Measurements from ENCODE around the gene GALE.
A peak's percentile ranks its signal among the peaks of the same experiment; 100 is the strongest.

GALE gene

DNA sequence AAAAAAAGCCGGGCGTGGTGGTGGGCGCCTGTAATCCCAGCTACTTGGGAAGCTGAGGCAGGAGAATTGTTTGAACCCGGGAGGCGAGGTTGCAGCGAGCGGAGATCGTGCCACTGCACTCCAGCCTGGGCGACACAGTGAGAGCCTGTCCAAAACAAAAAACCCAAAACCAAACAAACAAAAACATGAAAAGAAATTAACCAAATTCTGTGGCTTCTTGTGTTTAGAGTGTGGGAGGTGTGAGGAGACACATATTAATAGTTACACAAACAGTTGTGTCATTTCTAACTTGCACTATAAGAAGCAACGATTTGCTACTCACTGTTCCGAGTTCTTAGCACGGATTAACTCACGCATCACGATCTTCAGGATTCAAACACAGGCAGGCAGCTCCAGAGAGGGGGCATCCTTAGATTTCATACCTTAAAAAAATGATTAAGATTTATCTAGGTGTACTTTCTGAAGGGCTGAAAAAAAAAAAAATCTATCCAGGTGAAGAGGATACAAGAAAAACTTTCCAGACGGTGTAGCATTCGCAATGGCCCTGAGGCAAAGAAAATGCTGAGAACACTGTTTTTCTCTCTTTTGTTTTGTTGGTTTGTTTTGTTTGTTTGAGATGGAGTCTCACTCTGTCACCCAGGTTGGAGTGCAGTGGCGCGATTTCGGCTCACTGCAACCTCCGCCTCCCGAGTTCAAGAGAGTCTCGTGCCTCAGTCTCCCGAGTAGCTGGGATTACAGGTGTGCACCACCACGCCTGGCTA, 25.4 kb upstream of the GALE start:
- no peaks in the 10 kb centered on the region for H3K4me1 ChIP-seq (ENCODE audit: control insufficient read depth, low read depth, low read length)
- H3K9ac ChIP-seq (ENCODE audit: low read length): peak overlapping the region; percentile 86
- no peak overlapping the region for H3K27ac ChIP-seq (ENCODE audit: low read length)
- peak overlapping the region; percentile 88 for H3K4me3 ChIP-seq (ENCODE audit: low read length)
- H3K9me3 ChIP-seq (ENCODE audit: control insufficient read depth, low read depth, low read length): no peaks in the 10 kb centered on the region
- H3K27me3 ChIP-seq (ENCODE audit: control insufficient read depth, insufficient read depth, low read length): no peaks in the 10 kb centered on the region
- no peaks in the 10 kb centered on the region for H3K36me3 ChIP-seq (ENCODE audit: control insufficient read depth, low read depth, low read length)

DNA sequence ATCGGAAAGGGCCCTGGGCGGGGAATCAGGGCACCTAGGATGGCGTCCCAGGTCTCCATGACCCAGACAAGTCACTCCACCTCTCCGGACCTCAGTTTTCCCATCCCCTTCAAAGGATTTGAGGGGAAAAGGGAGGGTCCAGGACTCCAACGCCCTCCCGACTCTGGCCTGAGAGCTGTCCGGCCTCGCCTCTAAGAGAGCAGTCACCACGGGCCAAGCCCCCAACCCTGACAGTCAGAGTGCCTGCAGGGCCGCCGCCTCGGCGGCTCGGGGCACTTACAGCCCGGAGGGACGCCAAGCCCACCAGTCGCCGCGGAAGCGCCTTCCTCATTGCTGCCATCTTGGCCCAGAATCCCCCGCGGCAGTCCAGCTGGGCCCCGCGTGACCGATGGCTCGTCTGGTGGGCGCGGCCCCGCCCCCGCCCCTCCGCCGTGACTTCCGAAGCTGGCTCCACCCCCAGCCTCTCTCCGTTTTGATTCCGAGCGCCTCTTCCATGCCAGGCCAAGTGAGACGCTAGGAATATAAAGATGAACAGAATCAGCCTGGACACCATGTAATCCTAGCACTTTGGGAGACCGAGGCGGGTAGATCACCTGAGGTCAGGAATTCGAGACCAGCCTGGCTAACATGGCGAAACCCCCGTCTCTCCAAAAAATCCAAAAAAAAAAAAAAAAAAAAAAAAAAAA, 24.7 kb upstream of the GALE start, which contains the start of gene HMGCL:
HMGCL (minus strand) TSS at position 354 of the 686 bp plus-strand sequence; CDS start at position 340, 14 bp downstream.
- Histone ChIP-seq H3K27me3 (ENCODE audit: control insufficient read depth, insufficient read depth, low read length) (no peaks in the 10 kb centered on the region), H3K9ac (ENCODE audit: low read length) (peak within 1 kb of the TSS; percentile 86), H3K4me3 (ENCODE audit: low read length) (peak within 1 kb of the TSS; percentile 88), H3K27ac (ENCODE audit: low read length) (peak within 1 kb of the TSS; percentile 61), H3K36me3 (ENCODE audit: control insufficient read depth, low read depth, low read length) (no peaks in the 10 kb centered on the region), H3K4me1 (ENCODE audit: control insufficient read depth, low read depth, low read length) (no peaks in the 10 kb centered on the region), H3K9me3 (ENCODE audit: control insufficient read depth, low read depth, low read length) (no peaks in the 10 kb centered on the region)

GRCh38 chr1:23824711-23825075, 24.1 kb upstream of the GALE start:
- Histone ChIP-seq H3K36me3 (ENCODE audit: control insufficient read depth, low read depth, low read length) (no peaks in the 10 kb centered on the region), H3K9ac (ENCODE audit: low read length) (peak overlapping the region; percentile 86), H3K9me3 (ENCODE audit: control insufficient read depth, low read depth, low read length) (no peaks in the 10 kb centered on the region), H3K27me3 (ENCODE audit: control insufficient read depth, insufficient read depth, low read length) (no peaks in the 10 kb centered on the region), H3K27ac (ENCODE audit: low read length) (peak overlapping the region; percentile 61), H3K4me3 (ENCODE audit: low read length) (peak overlapping the region; percentile 88), H3K4me1 (ENCODE audit: control insufficient read depth, low read depth, low read length) (no peaks in the 10 kb centered on the region)

DNA sequence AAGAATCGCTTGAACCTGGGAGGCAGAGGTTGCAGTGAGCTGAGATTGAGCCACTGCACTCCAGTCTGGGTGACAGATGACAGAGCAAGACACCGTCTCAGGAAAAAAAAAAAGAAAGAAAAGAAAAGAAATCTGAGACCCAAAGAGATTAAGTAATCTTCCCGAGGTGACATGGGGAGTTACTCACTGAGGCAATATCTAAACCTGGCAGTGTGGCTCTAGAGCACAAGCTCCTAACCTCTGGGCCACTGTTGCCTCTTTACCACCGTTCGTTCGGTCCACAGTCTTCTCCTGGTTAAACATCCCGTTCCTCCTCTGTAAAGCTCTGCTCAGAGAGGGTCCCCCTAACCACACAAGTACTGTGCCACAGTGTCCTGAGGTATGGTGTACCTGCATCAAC, 23.2 kb upstream of the GALE start:
- Histone ChIP-seq H3K27ac (ENCODE audit: low read length) (no peak overlapping the region), H3K36me3 (ENCODE audit: control insufficient read depth, low read depth, low read length) (no peaks in the 10 kb centered on the region), H3K27me3 (ENCODE audit: control insufficient read depth, insufficient read depth, low read length) (no peaks in the 10 kb centered on the region), H3K4me3 (ENCODE audit: low read length) (no peak overlapping the region), H3K9me3 (ENCODE audit: control insufficient read depth, low read depth, low read length) (no peaks in the 10 kb centered on the region), H3K9ac (ENCODE audit: low read length) (no peak overlapping the region), H3K4me1 (ENCODE audit: control insufficient read depth, low read depth, low read length) (no peaks in the 10 kb centered on the region)

- H3K9me3 ChIP-seq (ENCODE audit: control insufficient read depth, low read depth, low read length): no peaks in the 10 kb centered on the region
- no peaks in the 10 kb centered on the region for H3K4me1 ChIP-seq (ENCODE audit: control insufficient read depth, low read depth, low read length)
- H3K36me3 ChIP-seq (ENCODE audit: control insufficient read depth, low read depth, low read length): peaks cover 6% of the 10 kb centered on the region
- no peak overlapping the region for H3K27ac ChIP-seq (ENCODE audit: low read length)
- no peaks in the 10 kb centered on the region for H3K27me3 ChIP-seq (ENCODE audit: control insufficient read depth, insufficient read depth, low read length)
- no peak overlapping the region for H3K9ac ChIP-seq (ENCODE audit: low read length)
- H3K4me3 ChIP-seq (ENCODE audit: low read length): no peak overlapping the region
These were observed 17.1 kb upstream of the GALE start for GRCh38 chr1:23817633-23818032.

DNA sequence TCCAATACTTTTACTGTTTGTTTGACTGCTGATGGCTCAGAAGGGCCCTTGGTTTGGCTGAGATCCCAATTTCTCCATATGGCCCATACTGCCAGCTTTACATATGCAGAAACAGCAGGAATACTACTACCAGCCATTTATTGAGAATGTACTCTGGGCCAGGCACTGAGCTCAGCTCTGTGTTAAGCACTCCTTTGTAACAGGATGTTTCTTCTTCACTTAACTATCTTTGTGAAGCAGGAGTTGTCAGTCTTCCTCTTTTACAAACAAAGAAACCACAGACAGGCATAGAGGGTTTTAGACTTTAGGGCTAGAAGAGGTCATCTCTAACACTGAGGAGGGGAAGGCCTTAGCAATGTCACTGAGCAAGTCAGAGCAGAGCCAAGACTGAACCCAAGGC, 16.4 kb upstream of the GALE start:
- no peak overlapping the region for H3K27ac ChIP-seq (ENCODE audit: low read length)
- H3K27me3 ChIP-seq (ENCODE audit: control insufficient read depth, insufficient read depth, low read length): no peaks in the 10 kb centered on the region
- no peaks in the 10 kb centered on the region for H3K4me1 ChIP-seq (ENCODE audit: control insufficient read depth, low read depth, low read length)
- H3K36me3 ChIP-seq (ENCODE audit: control insufficient read depth, low read depth, low read length): peaks cover 6% of the 10 kb centered on the region
- H3K4me3 ChIP-seq (ENCODE audit: low read length): no peak overlapping the region
- H3K9ac ChIP-seq (ENCODE audit: low read length): no peak overlapping the region
- no peaks in the 10 kb centered on the region for H3K9me3 ChIP-seq (ENCODE audit: control insufficient read depth, low read depth, low read length)

- Histone ChIP-seq H3K9me3 (ENCODE audit: control insufficient read depth, low read depth, low read length) (no peaks in the 10 kb centered on the region), H3K27ac (ENCODE audit: low read length) (no peak overlapping the region), H3K9ac (ENCODE audit: low read length) (no peak overlapping the region), H3K4me1 (ENCODE audit: control insufficient read depth, low read depth, low read length) (no peaks in the 10 kb centered on the region), H3K36me3 (ENCODE audit: control insufficient read depth, low read depth, low read length) (peaks cover 6% of the 10 kb centered on the region), H3K27me3 (ENCODE audit: control insufficient read depth, insufficient read depth, low read length) (no peaks in the 10 kb centered on the region), H3K4me3 (ENCODE audit: low read length) (no peak overlapping the region)
These were observed 15.8 kb upstream of the GALE start for GRCh38 chr1:23816361-23816760.

DNA sequence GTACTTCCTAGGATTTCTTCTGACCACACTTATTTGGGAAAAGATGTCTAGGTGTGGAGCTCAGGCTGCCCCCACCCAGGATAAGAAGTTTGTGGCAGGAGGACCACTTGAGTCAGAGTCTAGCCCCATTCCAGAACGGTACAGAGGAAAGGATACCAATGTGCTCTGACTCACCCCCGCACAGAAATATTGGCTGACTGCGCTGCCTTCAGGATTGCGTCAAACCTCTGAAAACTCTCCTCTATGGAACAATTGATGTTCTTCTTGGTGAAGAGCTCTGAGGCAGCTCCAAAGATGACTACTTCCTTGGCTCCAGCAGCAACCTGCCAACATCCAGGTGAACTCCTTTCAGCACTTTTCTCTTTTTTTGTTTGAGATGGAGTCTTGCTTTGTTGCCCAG, 13.5 kb upstream of the GALE start:
- Histone ChIP-seq H3K27me3 (ENCODE audit: control insufficient read depth, insufficient read depth, low read length) (no peaks in the 10 kb centered on the region), H3K27ac (ENCODE audit: low read length) (no peak overlapping the region), H3K9ac (ENCODE audit: low read length) (no peak overlapping the region), H3K36me3 (ENCODE audit: control insufficient read depth, low read depth, low read length) (peaks cover 6% of the 10 kb centered on the region), H3K4me1 (ENCODE audit: control insufficient read depth, low read depth, low read length) (no peaks in the 10 kb centered on the region), H3K4me3 (ENCODE audit: low read length) (no peak overlapping the region), H3K9me3 (ENCODE audit: control insufficient read depth, low read depth, low read length) (no peaks in the 10 kb centered on the region)

- Histone ChIP-seq H3K27ac (ENCODE audit: low read length) (no peak overlapping the region), H3K9ac (ENCODE audit: low read length) (no peak overlapping the region), H3K4me1 (ENCODE audit: control insufficient read depth, low read depth, low read length) (no peaks in the 10 kb centered on the region), H3K9me3 (ENCODE audit: control insufficient read depth, low read depth, low read length) (no peaks in the 10 kb centered on the region), H3K4me3 (ENCODE audit: low read length) (no peak overlapping the region), H3K36me3 (ENCODE audit: control insufficient read depth, low read depth, low read length) (peaks cover 2% of the 10 kb centered on the region), H3K27me3 (ENCODE audit: control insufficient read depth, insufficient read depth, low read length) (no peaks in the 10 kb centered on the region)
These were observed 10.4 kb upstream of the GALE start for GRCh38 chr1:23810818-23811540.

GRCh38 chr1:23809751-23810171, 9.2 kb upstream of the GALE start:
- Histone ChIP-seq H3K4me3 (ENCODE audit: low read length) (no peak overlapping the region), H3K27me3 (ENCODE audit: control insufficient read depth, insufficient read depth, low read length) (no peaks in the 10 kb centered on the region), H3K4me1 (ENCODE audit: control insufficient read depth, low read depth, low read length) (no peaks in the 10 kb centered on the region), H3K27ac (ENCODE audit: low read length) (no peak overlapping the region), H3K36me3 (ENCODE audit: control insufficient read depth, low read depth, low read length) (no peaks in the 10 kb centered on the region), H3K9ac (ENCODE audit: low read length) (no peak overlapping the region), H3K9me3 (ENCODE audit: control insufficient read depth, low read depth, low read length) (no peaks in the 10 kb centered on the region)

GRCh38 chr1:23807453-23807852, 6.9 kb upstream of the GALE start:
- Histone ChIP-seq H3K4me1 (ENCODE audit: control insufficient read depth, low read depth, low read length) (no peaks in the 10 kb centered on the region), H3K9ac (ENCODE audit: low read length) (no peak overlapping the region), H3K4me3 (ENCODE audit: low read length) (no peak overlapping the region), H3K27me3 (ENCODE audit: control insufficient read depth, insufficient read depth, low read length) (no peaks in the 10 kb centered on the region), H3K27ac (ENCODE audit: low read length) (no peak overlapping the region), H3K9me3 (ENCODE audit: control insufficient read depth, low read depth, low read length) (no peaks in the 10 kb centered on the region), H3K36me3 (ENCODE audit: control insufficient read depth, low read depth, low read length) (no peaks in the 10 kb centered on the region)
